Measurements from ENCODE around the gene COL6A1.

Gene COL6A1

GRCh38 chr21:46017148-46017547 is 35.6 kb downstream of the COL6A1 start:
- no peak for DNase-seq (ENCODE audit: low read depth)
- no peak for TF ChIP-seq CTCF (conservative IDR thresholded peaks at IDR 0.05; ENCODE audit: low read length)
- no peak overlapping the region for H3K4me3 ChIP-seq (ENCODE audit: low read length)

- no peak overlapping the region for H3K4me3 ChIP-seq (ENCODE audit: low read length)
- no peak for DNase-seq (ENCODE audit: low read depth)
- no peak for TF ChIP-seq CTCF (conservative IDR thresholded peaks at IDR 0.05; ENCODE audit: low read length)
Measured at GRCh38 chr21:46017695-46018094, 36.1 kb downstream of the COL6A1 start.

GRCh38 chr21:46018615-46019014 is 37.0 kb downstream of the COL6A1 start:
- no peak overlapping the region for H3K4me3 ChIP-seq (ENCODE audit: low read length)
- TF ChIP-seq CTCF (conservative IDR thresholded peaks at IDR 0.05; ENCODE audit: low read length) = no peak
- no peak for DNase-seq (ENCODE audit: low read depth)

- no peak overlapping the region for H3K4me3 ChIP-seq (ENCODE audit: low read length)
- DNase-seq (ENCODE audit: low read depth) = no peak
- no peak for TF ChIP-seq CTCF (conservative IDR thresholded peaks at IDR 0.05; ENCODE audit: low read length)
Measured at GRCh38 chr21:46020581-46020980, 39.0 kb downstream of the COL6A1 start.

GRCh38 chr21:46021398-46021797 is 39.8 kb downstream of the COL6A1 start:
- DNase-seq (ENCODE audit: low read depth) = peak; percentile 88
- H3K4me3 ChIP-seq (ENCODE audit: low read length) = no peak overlapping the region
- no peak for TF ChIP-seq CTCF (conservative IDR thresholded peaks at IDR 0.05; ENCODE audit: low read length)

GRCh38 chr21:46021978-46022544 is 40.5 kb downstream of the COL6A1 start:
- DNase-seq (ENCODE audit: low read depth) = peak; percentile 96
- H3K4me3 ChIP-seq (ENCODE audit: low read length) = peak overlapping the region; percentile 21
- peak; percentile 39 for TF ChIP-seq CTCF (conservative IDR thresholded peaks at IDR 0.05; ENCODE audit: low read length)
